K562 (cell line): ENCODE results near the gene LENG8. TPM values are rescaled to one million over a fixed set of nuclear protein-coding genes. Genes with fewer than 3 reads are reported as not detected.

Experiments used
- ATF7 ChIP-seq: fragments of 450-650 bp; IDR thresholded peaks from 2 replicates; pipeline ENCODE4 v1.7.1; 2014; ENCODE audit warnings: mild to moderate bottlenecking, moderate library complexity
- CBX3 ChIP-seq, 2 experiments: IDR thresholded peaks; 1 replicate in 1 of 2; 2 replicates in 1 of 2; pipeline ENCODE4 v1.6.1; 2012; ENCODE audit warnings: inconsistent platforms in 2 of 2, low read length in 2 of 2, borderline replicate concordance in 1 of 2, control low read depth in 1 of 2
- CHD2 ChIP-seq: IDR thresholded peaks from 2 replicates; pipeline ENCODE4 v1.6.1; 2011; ENCODE audit warnings: low read depth, low read length
- CREM ChIP-seq: IDR thresholded peaks from 2 replicates; pipeline ENCODE4 v1.6.1; 2014; ENCODE audit warnings: antibody characterized with exemption, low read depth
- CXXC5 ChIP-seq: fragments of 250-450 bp; sonication (Bioruptor Pico); IDR thresholded peaks from 2 replicates; pipeline ENCODE4 v1.8.0; 2022; ENCODE audit warnings: inconsistent platforms, mild to moderate bottlenecking, moderate library complexity
- FOXK1 ChIP-seq: sonication (generic); formaldehyde crosslinking; IDR thresholded peaks from 2 replicates; pipeline ENCODE4 v1.8.0; 2022; ENCODE audit warnings: missing genetic modification reagents, mild to moderate bottlenecking, borderline replicate concordance
- FOXK2 ChIP-seq, 2 experiments: fragments of 450-650 bp; IDR thresholded peaks in 1 of 2; conservative IDR thresholded peaks in 1 of 2; 2 replicates each; pipeline ENCODE4 v1.6.1; 2016; ENCODE audit warnings: low read depth in 2 of 2, mild to moderate bottlenecking in 1 of 2
- GABPB1 ChIP-seq: sonication (generic); formaldehyde crosslinking; IDR thresholded peaks from 2 replicates; pipeline ENCODE4 v1.8.0; 2022; ENCODE audit warnings: mild to moderate bottlenecking, missing genetic modification reagents
- JUND ChIP-seq, 2 experiments: IDR thresholded peaks; 2 replicates in 1 of 2; 3 replicates in 1 of 2; pipeline ENCODE4 v1.6.1; 2011; ENCODE audit warnings: borderline replicate concordance in 2 of 2, low read depth in 2 of 2, low read length in 2 of 2, improper control_type of control experiment in 1 of 2, missing biosample characterization in 1 of 2, missing genetic modification characterization in 1 of 2, missing genetic modification reagents in 1 of 2
- NR2C1 ChIP-seq, 2 experiments: fragments of 450-650 bp; IDR thresholded peaks; 2 replicates each; pipeline ENCODE4 v1.6.1; 2017; ENCODE audit warnings: mild to moderate bottlenecking in 2 of 2, antibody characterized with exemption in 1 of 2, inconsistent platforms in 1 of 2, missing compliant biosample characterization in 1 of 2, missing genetic modification characterization in 1 of 2
- NR4A1 ChIP-seq, 2 experiments: fragments of 250-450 bp in 1 of 2; fragments of 450-650 bp in 1 of 2; sonication (Bioruptor Pico) in 1 of 2; IDR thresholded peaks; 2 replicates each; pipeline versions ENCODE4 v1.4.0 to v1.6.1; 2016 to 2020; ENCODE audit warnings: mild to moderate bottlenecking in 2 of 2, missing compliant biosample characterization in 1 of 2, missing genetic modification characterization in 1 of 2, moderate library complexity in 1 of 2
- POLR2A ChIP-seq: fragments of 450-650 bp; conservative IDR thresholded peaks from 2 replicates; pipeline ENCODE4 v1.6.1; 2016
- POLR2AphosphoS5 ChIP-seq: IDR thresholded peaks from 2 replicates; pipeline ENCODE4 v1.6.1; 2011; ENCODE audit warnings: mild to moderate bottlenecking, low read depth, low read length, moderate library complexity; ENCODE audit not compliant: control insufficient read depth, insufficient read depth
- POLR2G ChIP-seq: fragments of 200-400 bp; formaldehyde crosslinking; IDR thresholded peaks from 2 replicates; pipeline ENCODE4 v1.6.1; 2017; ENCODE audit warnings: low read depth, mild to moderate bottlenecking, antibody characterized with exemption, low read length, moderate library complexity
- SRF ChIP-seq, 2 experiments: fragments of 250-450, 450-650 bp in 1 of 2; sonication (Bioruptor Pico) in 1 of 2; sonication (generic) in 1 of 2; formaldehyde crosslinking; IDR thresholded peaks; 2 replicates each; pipeline versions ENCODE4 v1.5.0 to v1.5.1; 2020 to 2022; ENCODE audit warnings: mild to moderate bottlenecking in 1 of 2, missing genetic modification reagents in 1 of 2
- TGIF2 ChIP-seq: sonication (generic); formaldehyde crosslinking; IDR thresholded peaks from 2 replicates; pipeline ENCODE4 v1.8.1; 2022; ENCODE audit warnings: mild to moderate bottlenecking, missing genetic modification reagents, moderate library complexity
- ZFPM2 ChIP-seq: fragments of 250-450 bp; sonication (Bioruptor Pico); IDR thresholded peaks from 2 replicates; pipeline ENCODE4 v1.5.1; 2022; ENCODE audit warnings: mild to moderate bottlenecking
- ZNF324 ChIP-seq: fragments of 250-450 bp; sonication (Bioruptor Pico); IDR thresholded peaks from 2 replicates; pipeline ENCODE4 v1.4.0; 2020; ENCODE audit warnings: mild to moderate bottlenecking
- ZNF384 ChIP-seq: IDR thresholded peaks from 2 replicates; pipeline ENCODE4 v1.6.1; 2012; ENCODE audit warnings: low read depth, low read length, improper control_type of control experiment
- ZNF408 ChIP-seq: fragments of 250-450 bp; sonication (Bioruptor Pico); IDR thresholded peaks from 2 replicates; pipeline ENCODE4 v1.4.0; 2020; ENCODE audit warnings: low read depth, mild to moderate bottlenecking, moderate library complexity
- polyA plus RNA-seq, 8 experiments: library from polyadenylated mRNA; depleted of rRNA in 4 of 8; stranded (reverse) in 5 of 8; unstranded in 3 of 8; fragments of >200 nt; fragmentation: Nextera tagmentation in 2 of 8; fragmentation: Illumina TruSeq in 1 of 8; extraction: Ambion mirVana in 2 of 8; extraction: Trizol in 1 of 8; gene quantifications; 2 replicates each; pipeline versions ENCODE4 v1.2.1 to v1.2.3, GENCODE V29; 2011 to 2014; ENCODE audit warnings: inconsistent platforms in 1 of 8, missing spikeins in 1 of 8
- total RNA-seq, 7 experiments: library from RNA; depleted of rRNA in 6 of 7; stranded (reverse); fragments of >200 nt in 6 of 7; fragmentation: Illumina TruSeq in 2 of 7; extraction: Trizol in 2 of 7; gene quantifications; 2 replicates each; pipeline versions ENCODE4 v1.2.1 to v1.2.3, GENCODE V29; 2011 to 2021; ENCODE audit warnings: low replicate concordance in 1 of 7
- TF ChIP-seq, protein P1 (sequence below): fragments of 250-450 bp; sonication (Bioruptor Pico); IDR thresholded peaks from 2 replicates; pipeline ENCODE4 v1.5.0; 2020; ENCODE audit warnings: mild to moderate bottlenecking
- TF ChIP-seq, protein P2 (sequence below): fragments of 450-650 bp; formaldehyde crosslinking; IDR thresholded peaks from 2 replicates; pipeline ENCODE4 v1.4.0; 2020; ENCODE audit warnings: mild to moderate bottlenecking
- TF ChIP-seq, protein P3 (sequence below): fragments of 250-450 bp; sonication (Bioruptor Pico); IDR thresholded peaks from 2 replicates; pipeline ENCODE4 v1.8.0; 2022; ENCODE audit warnings: inconsistent platforms, mild to moderate bottlenecking, moderate library complexity, borderline replicate concordance

The LENG8 gene
- total and polyA plus RNA-seq, 9 of the 15 experiments (the other 6 are each of a cell fraction or from before 2014, with no cell fraction given), result 0.74 to 146 (median 28.1) TPM

DNA sequence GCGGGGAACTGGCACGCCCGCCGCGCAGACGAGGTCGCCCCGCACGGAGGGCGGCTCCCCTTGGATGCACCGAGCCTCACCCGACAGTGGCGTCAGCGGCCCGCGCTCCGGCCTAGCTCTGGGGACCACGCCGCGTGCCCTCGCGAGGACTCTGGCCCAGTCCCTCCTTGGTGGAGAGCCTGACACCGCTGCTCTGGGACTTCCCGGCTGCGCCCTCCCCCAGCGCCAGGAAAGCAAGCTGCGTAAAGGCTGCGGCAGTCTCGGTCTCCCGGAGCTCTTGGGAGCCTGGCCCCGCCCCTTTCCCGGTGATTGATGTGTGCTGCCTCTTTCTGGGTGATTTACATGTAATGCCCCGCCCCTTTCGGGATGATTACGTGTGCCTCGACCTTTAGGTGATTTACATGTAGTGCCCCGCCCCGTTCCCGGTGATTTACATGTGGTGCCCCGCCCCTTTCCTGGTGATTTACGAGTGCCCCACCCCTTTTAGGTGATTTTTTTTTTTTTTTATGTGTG lies 14.6 kb downstream of the LENG8 start, which contains the start of gene LENG9 (continued):
- TF ChIP-seq, protein P1, sequence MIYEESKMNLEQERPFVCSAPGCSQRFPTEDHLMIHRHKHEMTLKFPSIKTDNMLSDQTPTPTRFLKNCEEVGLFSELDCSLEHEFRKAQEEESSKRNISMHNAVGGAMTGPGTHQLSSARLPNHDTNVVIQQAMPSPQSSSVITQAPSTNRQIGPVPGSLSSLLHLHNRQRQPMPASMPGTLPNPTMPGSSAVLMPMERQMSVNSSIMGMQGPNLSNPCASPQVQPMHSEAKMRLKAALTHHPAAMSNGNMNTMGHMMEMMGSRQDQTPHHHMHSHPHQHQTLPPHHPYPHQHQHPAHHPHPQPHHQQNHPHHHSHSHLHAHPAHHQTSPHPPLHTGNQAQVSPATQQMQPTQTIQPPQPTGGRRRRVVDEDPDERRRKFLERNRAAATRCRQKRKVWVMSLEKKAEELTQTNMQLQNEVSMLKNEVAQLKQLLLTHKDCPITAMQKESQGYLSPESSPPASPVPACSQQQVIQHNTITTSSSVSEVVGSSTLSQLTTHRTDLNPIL, result no peak
- TF ChIP-seq NR4A1 (CRISPR knock-in tag; IDR thresholded peaks at IDR 0.05) (no peak), NR4A1 (tag; IDR thresholded peaks at IDR 0.05) (no peak), ZNF324 (CRISPR knock-in tag) (no peak), CBX3 (IDR thresholded peaks at IDR 0.05; ENCODE audit: borderline replicate concordance in 1 of 2, low read length in 2 of 2) (peak in 1 of 2 experiments; percentile 8; a peak in 1 of 3 replicates), ZFPM2 (CRISPR knock-in tag) (no peak), TGIF2 (CRISPR knock-in tag) (no peak), FOXK2 (conservative IDR thresholded peaks at IDR 0.05 in 1 of 2, IDR thresholded peaks at IDR 0.05 in 1 of 2; ENCODE audit: low read depth in 2 of 2) (peak; percentile 86; a peak in 2 of 4 replicates), ZNF384 (peak; percentile 99), CXXC5 (CRISPR knock-in tag) (peak; percentile 49; the same call in 1 of the 2 replicates), ATF7 (peak; percentile 60; the same call in 1 of the 2 replicates), CHD2 (peak; percentile 66), ZNF408 (CRISPR knock-in tag) (no peak), CREM (peak; percentile 46; the same call in 1 of the 2 replicates), FOXK1 (no peak), POLR2G (peak; percentile 72), SRF (CRISPR knock-in tag; IDR thresholded peaks at IDR 0.05) (no peak), NR2C1 (IDR thresholded peaks at IDR 0.05) (no peak), NR2C1 (tag; IDR thresholded peaks at IDR 0.05) (no peak), POLR2AphosphoS5 (peak; percentile 34; the same call in 1 of the 2 replicates), POLR2A (peak; percentile 54), GABPB1 (CRISPR knock-in tag) (peak; percentile 69), JUND (IDR thresholded peaks at IDR 0.05; ENCODE audit: borderline replicate concordance, low read depth, low read length) (no peak), JUND (tag; IDR thresholded peaks at IDR 0.05; ENCODE audit: borderline replicate concordance, low read depth, low read length) (no peak)
- TF ChIP-seq, protein P2, sequence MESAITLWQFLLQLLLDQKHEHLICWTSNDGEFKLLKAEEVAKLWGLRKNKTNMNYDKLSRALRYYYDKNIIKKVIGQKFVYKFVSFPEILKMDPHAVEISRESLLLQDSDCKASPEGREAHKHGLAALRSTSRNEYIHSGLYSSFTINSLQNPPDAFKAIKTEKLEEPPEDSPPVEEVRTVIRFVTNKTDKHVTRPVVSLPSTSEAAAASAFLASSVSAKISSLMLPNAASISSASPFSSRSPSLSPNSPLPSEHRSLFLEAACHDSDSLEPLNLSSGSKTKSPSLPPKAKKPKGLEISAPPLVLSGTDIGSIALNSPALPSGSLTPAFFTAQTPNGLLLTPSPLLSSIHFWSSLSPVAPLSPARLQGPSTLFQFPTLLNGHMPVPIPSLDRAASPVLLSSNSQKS (CRISPR knock-in tag), result no peak
- TF ChIP-seq, protein P3, sequence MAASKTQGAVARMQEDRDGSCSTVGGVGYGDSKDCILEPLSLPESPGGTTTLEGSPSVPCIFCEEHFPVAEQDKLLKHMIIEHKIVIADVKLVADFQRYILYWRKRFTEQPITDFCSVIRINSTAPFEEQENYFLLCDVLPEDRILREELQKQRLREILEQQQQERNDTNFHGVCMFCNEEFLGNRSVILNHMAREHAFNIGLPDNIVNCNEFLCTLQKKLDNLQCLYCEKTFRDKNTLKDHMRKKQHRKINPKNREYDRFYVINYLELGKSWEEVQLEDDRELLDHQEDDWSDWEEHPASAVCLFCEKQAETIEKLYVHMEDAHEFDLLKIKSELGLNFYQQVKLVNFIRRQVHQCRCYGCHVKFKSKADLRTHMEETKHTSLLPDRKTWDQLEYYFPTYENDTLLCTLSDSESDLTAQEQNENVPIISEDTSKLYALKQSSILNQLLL, result no peak
